Mucosa of descending colon (tissue), 3 donors: ENCODE measurements around the gene CFAP99. TPM values are rescaled to one million over a fixed set of nuclear protein-coding genes. Genes with fewer than 3 reads are reported as not detected.
"Not testable (repeated sequence)": the region's sequence is repeated elsewhere in the genome, so short reads cannot be mapped to it uniquely, and the experiment has no call there.

Source experiments
- ATAC-seq: fragments of 200-7000 bp; cut with Tn5 transposase; one replicate; pipeline ENCODE4 v1.9.1; 2020; ENCODE audit warnings: mild to moderate bottlenecking, moderate library complexity
- DNase-seq, 3 donors: peaks; one replicate each; pipeline ENCODE4 v3.0.0-alpha.2; 2020
- H3K36me3 ChIP-seq: fragments of 200-600 bp; one replicate; pipeline ENCODE4 v1.8.0; 2021; ENCODE audit warnings: low read depth, mild to moderate bottlenecking
- H3K4me1 ChIP-seq: fragments of 200-600 bp; one replicate; pipeline ENCODE4 v1.8.0; 2021; ENCODE audit warnings: low read depth, mild to moderate bottlenecking
- H3K4me3 ChIP-seq: fragments of 200-600 bp; one replicate; pipeline ENCODE4 v1.8.0; 2021; ENCODE audit warnings: mild to moderate bottlenecking
- H3K9me3 ChIP-seq: fragments of 200-600 bp; one replicate; pipeline ENCODE4 v1.8.0; 2021; ENCODE audit warnings: mild to moderate bottlenecking
- CTCF ChIP-seq: fragments of 200-600 bp; IDR thresholded peaks from one replicate; pipeline ENCODE4 v1.8.0; 2022; ENCODE audit warnings: antibody characterized with exemption, mild to moderate bottlenecking
- intact Hi-C, 2 donors: fragments of 100-400 bp; cut with DNase I in 1 of 2; cut with micrococcal nuclease in 1 of 2; formaldehyde crosslinking; loops; one replicate each; pipeline versions ENCODE4 v1.11.0 to v1.11.1; 2022; cut with DNase I, micrococcal nuclease
- total RNA-seq, 3 donors: library from RNA; stranded (reverse); fragmentation: NEBNext Ultra II Directional in 2 of 3; extraction: Animal tissue kit (Norgen Biotek cat#: 25700) in 2 of 3; gene quantifications; one replicate each; pipeline versions ENCODE4 v1.2.1 to v1.2.4, GENCODE V29; 2021 to 2023
- donor health status: DM: no; HTN: no; CAD: no; lungs with moderate emphysema.
- donor health status: DM: no; HTN: no; CAD: no.
- donor health status: DM: no; HTN: yes; CAD: no.

Gene CFAP99
- total RNA-seq, 3 donors from 2014 or later: 1.2 to 1.3 (median 1.2) TPM

DNA sequence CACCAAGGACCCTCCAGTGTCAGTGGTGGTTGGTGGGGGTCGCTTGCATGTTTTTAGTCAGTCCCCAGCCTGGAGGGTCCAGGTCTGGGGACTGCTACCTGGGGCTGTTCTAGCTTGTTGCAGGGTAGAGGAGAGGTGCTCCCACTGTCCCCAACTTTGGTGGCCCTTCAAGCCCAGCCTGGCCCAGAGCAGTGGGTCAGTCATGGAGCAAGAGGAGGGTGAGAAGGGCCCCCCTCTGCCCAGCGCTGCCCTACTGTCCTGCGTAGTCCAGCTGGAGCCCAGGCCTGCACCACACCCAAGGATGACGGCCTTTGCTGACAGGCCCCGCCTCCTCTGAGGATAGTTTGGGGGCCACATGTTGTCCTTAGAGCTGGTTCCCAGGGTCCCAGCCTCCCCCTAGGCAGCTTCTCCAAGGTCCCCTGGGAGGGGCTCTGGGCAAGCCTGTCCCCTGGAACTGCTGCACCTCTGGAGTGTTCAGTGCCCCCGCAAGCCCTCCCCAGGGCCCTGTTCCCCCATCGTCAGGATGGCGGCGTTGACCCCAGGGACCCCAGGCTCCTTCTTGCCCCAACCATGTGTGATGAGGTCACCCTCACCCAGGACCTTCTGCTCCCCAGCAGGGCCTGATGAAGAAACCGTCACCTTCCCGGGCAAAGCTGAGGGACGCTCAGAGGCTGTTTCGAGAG lies 6.8 kb downstream of the CFAP99 start:
- H3K4me3 ChIP-seq: no peak overlapping the region
- intact Hi-C loops: no loop called here
- no peaks in the 10 kb centered on the region for H3K4me1 ChIP-seq
- H3K9me3 ChIP-seq: no peaks in the 10 kb centered on the region
- TF ChIP-seq CTCF: no peak
- DNase-seq: no peak
- no peak for ATAC-seq
- no peaks in the 10 kb centered on the region for H3K36me3 ChIP-seq

GRCh38 chr4:2426069-2426397 lies 7.3 kb downstream of the CFAP99 start:
- Histone ChIP-seq H3K4me3 (no peak overlapping the region), H3K4me1 (no peaks in the 10 kb centered on the region), H3K9me3 (no peaks in the 10 kb centered on the region), H3K36me3 (no peaks in the 10 kb centered on the region)
- no peak for DNase-seq
- intact Hi-C loops: no loop called here
- no peak for TF ChIP-seq CTCF
- ATAC-seq: no peak

- no peaks in the 10 kb centered on the region for H3K36me3 ChIP-seq
These were observed 8.0 kb downstream of the CFAP99 start for GRCh38 chr4:2426711-2427275.

DNA sequence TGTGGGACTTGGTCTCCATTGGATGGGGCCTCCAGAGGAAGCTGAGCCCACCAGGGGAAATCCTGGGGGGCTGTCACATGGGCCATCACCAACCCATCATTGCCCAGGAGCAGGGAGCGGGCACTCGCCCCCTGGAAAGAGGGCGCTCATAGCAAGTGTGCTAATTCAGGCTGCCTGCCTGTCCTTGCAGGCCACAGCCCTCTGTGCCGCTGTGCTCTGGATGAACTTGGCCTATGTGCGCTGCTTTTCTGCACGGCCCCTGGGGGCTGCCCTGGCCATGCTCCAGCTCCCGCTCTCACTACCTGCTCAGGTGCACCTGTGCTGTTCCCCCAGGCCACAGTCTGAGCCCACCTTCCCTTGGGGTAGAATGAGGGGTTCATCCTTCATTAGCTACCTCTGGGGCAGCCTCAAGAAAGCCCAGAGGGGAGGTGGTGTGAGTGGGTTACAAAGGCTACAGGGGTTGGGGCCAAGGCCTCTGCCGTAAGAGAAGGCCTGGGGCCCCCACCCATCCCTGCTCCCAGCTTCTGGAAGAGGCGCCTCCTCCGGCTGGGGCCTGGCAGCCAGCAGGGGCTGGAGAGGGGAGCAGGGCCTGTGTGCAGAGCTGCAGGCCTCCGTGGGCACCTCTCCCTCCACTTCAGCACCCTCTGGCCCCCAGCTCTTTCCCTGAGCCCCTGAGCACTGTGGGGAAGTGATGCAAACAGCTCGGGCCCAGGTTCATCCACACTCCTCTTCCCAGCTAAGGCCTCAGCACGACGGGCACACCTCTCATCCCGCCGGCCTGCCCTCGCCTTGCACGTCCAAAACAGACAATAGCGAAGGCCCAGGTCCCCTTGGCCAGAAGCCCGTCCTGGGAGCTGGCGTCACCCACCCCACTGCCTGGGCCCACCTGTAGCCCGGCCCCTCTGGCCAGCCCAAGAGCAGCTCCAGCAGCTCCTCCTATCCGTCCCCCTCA lies 8.9 kb downstream of the CFAP99 start:
- no peak for ATAC-seq
- Histone ChIP-seq H3K4me1 (no peaks in the 10 kb centered on the region), H3K4me3 (no peak overlapping the region), H3K9me3 (no peaks in the 10 kb centered on the region), H3K36me3 (no peaks in the 10 kb centered on the region)
- TF ChIP-seq CTCF: no peak
- intact Hi-C loops: no loop called here
- DNase-seq: no peak

More at GRCh38 chr4:2426711-2427275, 8.0 kb downstream of the CFAP99 start:
- DNase-seq (no peak), ATAC-seq (no peak)
- Histone ChIP-seq H3K4me1 (no peaks in the 10 kb centered on the region), H3K4me3 (no peak overlapping the region), H3K9me3 (no peaks in the 10 kb centered on the region)
- no peak for TF ChIP-seq CTCF
- intact Hi-C loops: no loop called here

- Histone ChIP-seq H3K9me3 (no peaks in the 10 kb centered on the region), H3K4me1 (no peaks in the 10 kb centered on the region), H3K4me3 (no peak overlapping the region), H3K36me3 (no peaks in the 10 kb centered on the region)
- intact Hi-C loops: no loop called here
- ATAC-seq (no peak), DNase-seq (no peak)
- no peak for TF ChIP-seq CTCF
These were observed 9.9 kb downstream of the CFAP99 start for GRCh38 chr4:2428496-2429213.

DNA sequence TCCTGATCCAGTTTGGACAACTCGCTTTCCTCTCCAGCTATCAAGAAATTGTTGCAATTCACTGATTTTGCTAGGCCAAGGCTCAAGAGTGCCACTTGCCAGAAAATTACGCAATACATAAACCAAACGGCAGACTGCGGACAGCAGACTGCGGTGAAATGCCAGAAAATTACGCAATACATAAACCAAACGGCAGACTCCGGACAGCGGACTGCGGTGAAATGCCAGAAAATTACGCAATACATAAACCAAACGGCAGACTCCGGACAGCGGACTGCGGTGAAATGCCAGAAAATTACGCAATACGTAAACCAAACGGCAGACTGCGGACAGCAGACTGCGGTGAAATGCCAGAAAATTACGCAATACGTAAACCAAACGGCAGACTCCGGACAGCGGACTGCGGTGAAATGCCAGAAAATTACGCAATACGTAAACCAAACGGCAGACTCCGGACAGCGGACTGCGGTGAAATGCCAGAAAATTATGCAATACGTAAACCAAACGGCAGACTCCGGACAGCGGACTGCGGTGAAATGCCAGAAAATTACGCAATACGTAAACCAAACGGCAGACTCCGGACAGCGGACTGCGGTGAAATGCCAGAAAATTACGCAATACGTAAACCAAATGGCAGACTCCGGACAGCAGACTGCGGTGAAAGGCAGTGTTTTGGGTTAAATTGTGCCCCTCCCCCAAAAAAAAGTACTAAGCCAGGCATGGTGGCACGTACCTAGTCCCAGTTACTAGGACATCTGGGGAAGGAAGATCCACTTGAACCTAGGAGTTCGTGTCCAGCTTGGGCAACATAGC lies 11.4 kb downstream of the CFAP99 start:
- H3K4me1 ChIP-seq, H3K9me3 ChIP-seq, ATAC-seq, DNase-seq, H3K4me3 ChIP-seq, H3K36me3 ChIP-seq, intact Hi-C loops: not testable (repeated sequence)
